Pulmonary artery endothelial cell (primary cell): ENCODE measurements around the gene SPOCK1. TPM values are rescaled to one million over a fixed set of nuclear protein-coding genes. Genes with fewer than 3 reads are reported as not detected.

Source experiments
- DNase-seq: peaks from one replicate; pipeline ENCODE4 v3.0.0-alpha.2; 2011; ENCODE audit warnings: low read depth, low spot score
- total RNA-seq: library from RNA; depleted of rRNA; stranded (reverse); fragments of >200 nt; gene quantifications from 2 replicates; pipeline ENCODE4 v1.2.3, GENCODE V29; 2014

Gene SPOCK1
- total RNA-seq, 1 donor from 2014 or later, result 324 TPM

- DNase-seq, result no peak
Measured at GRCh38 chr5:137228816-137229215, 270.3 kb downstream of the SPOCK1 start.

GRCh38 chr5:137226081-137226480 lies 273.0 kb downstream of the SPOCK1 start:
- DNase-seq, result no peak

GRCh38 chr5:137223324-137224295 lies 275.5 kb downstream of the SPOCK1 start:
- no peak for DNase-seq

GRCh38 chr5:137221943-137222342 lies 277.2 kb downstream of the SPOCK1 start:
- DNase-seq, result no peak

GRCh38 chr5:137220523-137220927 lies 278.6 kb downstream of the SPOCK1 start:
- peak; percentile 54 for DNase-seq

- DNase-seq, result no peak
Measured at GRCh38 chr5:137218896-137219295, 280.2 kb downstream of the SPOCK1 start.

GRCh38 chr5:137218471-137218870 lies 280.7 kb downstream of the SPOCK1 start:
- DNase-seq, result no peak

GRCh38 chr5:137217599-137218200 lies 281.4 kb downstream of the SPOCK1 start:
- no peak for DNase-seq

GRCh38 chr5:137216976-137217598 lies 282.0 kb downstream of the SPOCK1 start:
- DNase-seq, result no peak

GRCh38 chr5:137215780-137216179 lies 283.3 kb downstream of the SPOCK1 start:
- no peak for DNase-seq

- DNase-seq, result no peak
Measured at GRCh38 chr5:137215261-137215660, 283.9 kb downstream of the SPOCK1 start.

- DNase-seq, result no peak
Measured at GRCh38 chr5:137214446-137215189, 284.5 kb downstream of the SPOCK1 start.

- no peak for DNase-seq
Measured at GRCh38 chr5:137212471-137212870, 286.7 kb downstream of the SPOCK1 start.

- DNase-seq, result no peak
Measured at GRCh38 chr5:137209232-137209809, 289.8 kb downstream of the SPOCK1 start.

- no peak for DNase-seq
Measured at GRCh38 chr5:137207023-137207760, 291.9 kb downstream of the SPOCK1 start.

- DNase-seq, result no peak
Measured at GRCh38 chr5:137206030-137206715, 293.0 kb downstream of the SPOCK1 start.

GRCh38 chr5:137205231-137206027 lies 293.7 kb downstream of the SPOCK1 start:
- DNase-seq, result peak; percentile 2

- no peak for DNase-seq
Measured at GRCh38 chr5:137203011-137203632, 296.0 kb downstream of the SPOCK1 start.
